Mesenchymal stem cell (in vitro differentiated cells and primary cell): Measurements from ENCODE around the gene CCDC174.

Experiments
- DNase-seq: peaks from one replicate; pipeline ENCODE4 v3.0.0-alpha.2; 2013
- H2AFZ ChIP-seq: one replicate; pipeline ENCODE4 v1.6.1; 2013; ENCODE audit warnings: low read depth, mild to moderate bottlenecking, control low read depth, inconsistent platforms, low read length, moderate library complexity
- H2AK5ac ChIP-seq: 2 replicates; pipeline ENCODE4 v1.6.1; 2013; ENCODE audit warnings: low read length, moderate library complexity, mild to moderate bottlenecking, inconsistent platforms; ENCODE audit not compliant: severe bottlenecking
- H2BK120ac ChIP-seq: one replicate; pipeline ENCODE4 v1.6.1; 2013; ENCODE audit warnings: low read depth, mild to moderate bottlenecking, inconsistent platforms, low read length, moderate library complexity
- H2BK12ac ChIP-seq, 2 experiments: one replicate each; pipeline ENCODE4 v1.6.1; 2013; ENCODE audit warnings: inconsistent platforms in 2 of 2, low read length in 2 of 2, mild to moderate bottlenecking in 2 of 2, moderate library complexity in 2 of 2, control low read depth in 1 of 2
- H2BK15ac ChIP-seq: one replicate; pipeline ENCODE4 v1.6.1; 2013; ENCODE audit warnings: mild to moderate bottlenecking, low read depth, inconsistent platforms; ENCODE audit not compliant: poor library complexity, severe bottlenecking
- H2BK5ac ChIP-seq: 2 replicates; pipeline ENCODE4 v1.6.1; 2013; ENCODE audit warnings: low read depth, mild to moderate bottlenecking, low read length, control low read depth, inconsistent platforms; ENCODE audit not compliant: poor library complexity, severe bottlenecking
- H3K14ac ChIP-seq, 2 experiments: one replicate each; pipeline ENCODE4 v1.6.1; 2013; ENCODE audit warnings: inconsistent platforms in 2 of 2, low read length in 2 of 2, control low read depth in 1 of 2, mild to moderate bottlenecking in 1 of 2, moderate library complexity in 1 of 2
- H3K18ac ChIP-seq, 2 experiments: one replicate each; pipeline ENCODE4 v1.6.1; 2013; ENCODE audit warnings: inconsistent platforms in 2 of 2, low read length in 2 of 2, control low read depth in 1 of 2, low read depth in 1 of 2, mild to moderate bottlenecking in 1 of 2
- H3K23ac ChIP-seq, 2 experiments: one replicate each; pipeline ENCODE4 v1.6.1; 2013; ENCODE audit warnings: inconsistent platforms in 2 of 2, low read length in 2 of 2, mild to moderate bottlenecking in 2 of 2, moderate library complexity in 2 of 2, control low read depth in 1 of 2
- H3K27ac ChIP-seq: 2 replicates; pipeline ENCODE4 v1.5.1; 2013; ENCODE audit warnings: mild to moderate bottlenecking, moderate library complexity, low read length, control low read depth, inconsistent platforms; ENCODE audit not compliant: poor library complexity, severe bottlenecking
- H3K27me3 ChIP-seq, 2 experiments: 2 replicates each; pipeline versions ENCODE4 v1.6.1 to v1.7.0; 2013; ENCODE audit warnings: low read length in 2 of 2, mild to moderate bottlenecking in 2 of 2, moderate library complexity in 2 of 2, control low read depth in 1 of 2, inconsistent platforms in 1 of 2; ENCODE audit not compliant: control insufficient read depth in 1 of 2, insufficient read depth in 1 of 2
- H3K36me3 ChIP-seq, 2 experiments: 2 replicates each; pipeline versions ENCODE4 v1.6.1 to v1.7.0; 2013; ENCODE audit warnings: low read length in 2 of 2, control low read depth in 1 of 2, inconsistent platforms in 1 of 2, low read depth in 1 of 2, mild to moderate bottlenecking in 1 of 2; ENCODE audit not compliant: insufficient read depth in 2 of 2, control insufficient read depth in 1 of 2
- H3K4ac ChIP-seq, 2 experiments: one replicate each; pipeline ENCODE4 v1.6.1; 2013; ENCODE audit warnings: inconsistent platforms in 2 of 2, low read length in 2 of 2, mild to moderate bottlenecking in 2 of 2, moderate library complexity in 2 of 2, control low read depth in 1 of 2, low read depth in 1 of 2
- H3K4me1 ChIP-seq: 2 replicates; pipeline ENCODE4 v1.6.1; 2013; ENCODE audit warnings: low read depth, low read length, control low read depth; ENCODE audit not compliant: control insufficient read depth, insufficient read depth
- H3K4me2 ChIP-seq: 2 replicates; pipeline ENCODE4 v1.6.1; 2013; ENCODE audit warnings: low read length, mild to moderate bottlenecking, inconsistent platforms; ENCODE audit not compliant: poor library complexity, severe bottlenecking
- H3K4me3 ChIP-seq, 2 experiments: 2 replicates each; pipeline versions ENCODE4 v1.5.1 to v1.7.0; 2013; ENCODE audit warnings: low read length in 2 of 2, mild to moderate bottlenecking in 2 of 2, control low read depth in 1 of 2, low read depth in 1 of 2; ENCODE audit not compliant: insufficient read depth in 1 of 2
- H3K79me1 ChIP-seq: replicated peaks from 2 replicates; pipeline ENCODE4 v1.6.1; 2013; ENCODE audit warnings: mild to moderate bottlenecking, control low read depth, low read length, inconsistent platforms; ENCODE audit not compliant: poor library complexity, severe bottlenecking
- H3K9ac ChIP-seq: 2 replicates; pipeline ENCODE4 v1.7.0; 2013; ENCODE audit warnings: mild to moderate bottlenecking, low read length, moderate library complexity
- H3K9me3 ChIP-seq: 2 replicates; pipeline ENCODE4 v1.7.0; 2013; ENCODE audit warnings: mild to moderate bottlenecking, low read length; ENCODE audit not compliant: control insufficient read depth
- H4K8ac ChIP-seq: one replicate; pipeline ENCODE4 v1.6.1; 2013; ENCODE audit warnings: inconsistent platforms, mild to moderate bottlenecking, low read length, moderate library complexity
- H4K91ac ChIP-seq: one replicate; pipeline ENCODE4 v1.6.1; 2013; ENCODE audit warnings: mild to moderate bottlenecking, low read length, inconsistent platforms
- WGBS: methylation state at CpG from one replicate; pipeline ENCODE4 v1.1.7; 2013; ENCODE audit warnings: mixed read lengths; 5-methylcytosine and 5-hydroxymethylcytosine counted together

The CCDC174 gene

GRCh38 chr3:14620512-14620911, 31.1 kb upstream of the CCDC174 start:
- 63% methylated on average over 7 of the region's 7 CpGs for WGBS
- H3K36me3 ChIP-seq = no peaks in the 10 kb centered on the region
- H3K79me1 ChIP-seq = no peaks in the 10 kb centered on the region
- H3K27me3 ChIP-seq = peaks cover 54 to 79% of the 10 kb centered on the region in 2 experiments
- no peak overlapping the region for H3K9ac ChIP-seq
- H3K23ac ChIP-seq = no peak overlapping the region
- H3K4me1 ChIP-seq = no peaks in the 10 kb centered on the region
- no peak for DNase-seq
- H2BK12ac ChIP-seq = no peak overlapping the region
- H3K4me2 ChIP-seq = no peak overlapping the region
- H3K18ac ChIP-seq = no peak overlapping the region
- H3K4ac ChIP-seq = no peak overlapping the region
- no peak overlapping the region for H4K91ac ChIP-seq
- H3K4me3 ChIP-seq = no peak overlapping the region
- no peaks in the 10 kb centered on the region for H3K9me3 ChIP-seq
- no peak overlapping the region for H2BK15ac ChIP-seq
- no peak overlapping the region for H3K27ac ChIP-seq
- no peak overlapping the region for H2AK5ac ChIP-seq
- H3K14ac ChIP-seq = no peak overlapping the region
- H4K8ac ChIP-seq = no peak overlapping the region
- no peak overlapping the region for H2BK5ac ChIP-seq
- no peak overlapping the region for H2BK120ac ChIP-seq
- no peak overlapping the region for H2AFZ ChIP-seq

GRCh38 chr3:14621093-14621492, 30.5 kb upstream of the CCDC174 start:
- WGBS = 100% methylated on average over 2 of the region's 4 CpGs
- H3K9me3 ChIP-seq = no peaks in the 10 kb centered on the region
- H3K18ac ChIP-seq = no peak overlapping the region
- H3K9ac ChIP-seq = no peak overlapping the region
- H2BK5ac ChIP-seq = no peak overlapping the region
- no peaks in the 10 kb centered on the region for H3K36me3 ChIP-seq
- H3K23ac ChIP-seq = no peak overlapping the region
- H3K27ac ChIP-seq = no peak overlapping the region
- H3K4me2 ChIP-seq = no peak overlapping the region
- H3K4me3 ChIP-seq = no peak overlapping the region
- H2BK12ac ChIP-seq = no peak overlapping the region
- peaks cover 51 to 77% of the 10 kb centered on the region in 2 experiments for H3K27me3 ChIP-seq
- no peak overlapping the region for H4K91ac ChIP-seq
- H3K79me1 ChIP-seq = no peaks in the 10 kb centered on the region
- no peak overlapping the region for H3K14ac ChIP-seq
- H2AK5ac ChIP-seq = no peak overlapping the region
- no peak overlapping the region for H3K4ac ChIP-seq
- DNase-seq = no peak
- H4K8ac ChIP-seq = no peak overlapping the region
- no peaks in the 10 kb centered on the region for H3K4me1 ChIP-seq
- H2BK120ac ChIP-seq = no peak overlapping the region
- H2AFZ ChIP-seq = no peak overlapping the region
- H2BK15ac ChIP-seq = no peak overlapping the region

GRCh38 chr3:14622368-14622767, 29.2 kb upstream of the CCDC174 start:
- peaks cover 3% of the 10 kb centered on the region for H3K4me1 ChIP-seq
- H3K36me3 ChIP-seq = no peaks in the 10 kb centered on the region
- no peak overlapping the region for H3K18ac ChIP-seq
- no peak overlapping the region for H3K4me3 ChIP-seq
- no peaks in the 10 kb centered on the region for H3K9me3 ChIP-seq
- no peak overlapping the region for H2BK12ac ChIP-seq
- no peak overlapping the region for H3K14ac ChIP-seq
- WGBS = 85% methylated on average over 2 of the region's 6 CpGs
- H3K27me3 ChIP-seq = peaks cover 43 to 66% of the 10 kb centered on the region in 2 experiments
- H3K4ac ChIP-seq = no peak overlapping the region
- no peak overlapping the region for H3K9ac ChIP-seq
- H4K8ac ChIP-seq = no peak overlapping the region
- no peak overlapping the region for H2BK120ac ChIP-seq
- no peak overlapping the region for H3K4me2 ChIP-seq
- H2AFZ ChIP-seq = no peak overlapping the region
- DNase-seq = no peak
- no peak overlapping the region for H2BK5ac ChIP-seq
- H3K27ac ChIP-seq = no peak overlapping the region
- no peaks in the 10 kb centered on the region for H3K79me1 ChIP-seq
- no peak overlapping the region for H3K23ac ChIP-seq
- H2BK15ac ChIP-seq = no peak overlapping the region
- H2AK5ac ChIP-seq = no peak overlapping the region
- no peak overlapping the region for H4K91ac ChIP-seq

GRCh38 chr3:14623569-14624051, 28.0 kb upstream of the CCDC174 start:
- H2BK15ac ChIP-seq = no peak overlapping the region

More at GRCh38 chr3:14623569-14624051, 28.0 kb upstream of the CCDC174 start:
- H2BK5ac ChIP-seq = no peak overlapping the region
- no peak overlapping the region for H3K18ac ChIP-seq
- no peaks in the 10 kb centered on the region for H3K36me3 ChIP-seq
- H3K9me3 ChIP-seq = peaks cover 8% of the 10 kb centered on the region
- H2AFZ ChIP-seq = no peak overlapping the region
- no peak overlapping the region for H2BK120ac ChIP-seq
- H3K4me3 ChIP-seq = no peak overlapping the region
- H2BK12ac ChIP-seq = no peak overlapping the region
- peaks cover 3% of the 10 kb centered on the region for H3K4me1 ChIP-seq
- DNase-seq = no peak
- no peak overlapping the region for H4K91ac ChIP-seq
- H3K23ac ChIP-seq = no peak overlapping the region
- no peak overlapping the region for H3K9ac ChIP-seq
- no peak overlapping the region for H3K4me2 ChIP-seq
- no peaks in the 10 kb centered on the region for H3K79me1 ChIP-seq
- H4K8ac ChIP-seq = no peak overlapping the region
- H2AK5ac ChIP-seq = no peak overlapping the region
- H3K27ac ChIP-seq = no peak overlapping the region
- H3K14ac ChIP-seq = no peak overlapping the region
- 100% methylated on average over 1 of the region's 4 CpGs for WGBS
- peaks cover 35 to 56% of the 10 kb centered on the region in 2 experiments for H3K27me3 ChIP-seq
- no peak overlapping the region for H3K4ac ChIP-seq
